Esophagus muscularis mucosa (tissue), 4 donors: Measurements from ENCODE around the gene MYH14.

Experiments used
- EP300 ChIP-seq: sonication (generic); formaldehyde crosslinking; IDR thresholded peaks from one replicate; pipeline ENCODE4 v1.6.1; 2017; ENCODE audit warnings: antibody characterized with exemption
- POLR2A ChIP-seq: fragments of 450-650 bp; IDR thresholded peaks from one replicate; pipeline ENCODE4 v1.6.1; 2017; ENCODE audit warnings: antibody characterized with exemption, moderate library complexity, mild to moderate bottlenecking, low read depth
- POLR2AphosphoS5 ChIP-seq, 2 donors: sonication (generic); formaldehyde crosslinking; IDR thresholded peaks; one replicate each; pipeline ENCODE4 v1.6.1; 2017; ENCODE audit warnings: antibody characterized with exemption in 2 of 2
- TF ChIP-seq, protein P1 (sequence below), 3 experiments: fragments of 200-600 bp in 2 of 3; fragments of 450-650 bp in 1 of 3; sonication (generic) in 2 of 3; IDR thresholded peaks; one replicate each; pipeline ENCODE4 v1.5.1; 2017 to 2019; ENCODE audit warnings: antibody characterized with exemption in 3 of 3, mild to moderate bottlenecking in 2 of 3, moderate library complexity in 1 of 3

DNA sequence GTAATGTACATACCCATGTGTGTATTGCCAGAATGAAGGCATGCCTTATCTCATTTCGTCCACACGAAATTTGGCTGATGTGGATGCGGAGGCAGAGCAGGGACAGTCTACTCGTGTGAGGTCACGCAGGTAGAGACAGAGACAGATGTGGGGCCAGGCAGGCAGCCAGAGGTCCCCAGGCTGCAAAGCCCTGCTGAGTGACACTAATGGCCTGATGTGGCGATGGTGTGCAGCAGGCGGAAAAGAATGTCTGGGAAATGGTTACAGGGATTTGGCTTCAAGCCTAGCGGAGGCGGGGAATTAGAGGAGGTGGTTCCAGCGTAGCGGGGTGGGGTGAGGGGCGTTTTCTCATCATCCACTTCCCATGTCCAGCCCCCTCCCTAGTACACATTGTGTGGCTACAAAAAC lies 36.1 kb upstream of the MYH14 start:
- TF ChIP-seq EP300 (no peak), POLR2A (no peak), POLR2AphosphoS5 (IDR thresholded peaks at IDR 0.05) (no peak)
- TF ChIP-seq, protein P1, sequence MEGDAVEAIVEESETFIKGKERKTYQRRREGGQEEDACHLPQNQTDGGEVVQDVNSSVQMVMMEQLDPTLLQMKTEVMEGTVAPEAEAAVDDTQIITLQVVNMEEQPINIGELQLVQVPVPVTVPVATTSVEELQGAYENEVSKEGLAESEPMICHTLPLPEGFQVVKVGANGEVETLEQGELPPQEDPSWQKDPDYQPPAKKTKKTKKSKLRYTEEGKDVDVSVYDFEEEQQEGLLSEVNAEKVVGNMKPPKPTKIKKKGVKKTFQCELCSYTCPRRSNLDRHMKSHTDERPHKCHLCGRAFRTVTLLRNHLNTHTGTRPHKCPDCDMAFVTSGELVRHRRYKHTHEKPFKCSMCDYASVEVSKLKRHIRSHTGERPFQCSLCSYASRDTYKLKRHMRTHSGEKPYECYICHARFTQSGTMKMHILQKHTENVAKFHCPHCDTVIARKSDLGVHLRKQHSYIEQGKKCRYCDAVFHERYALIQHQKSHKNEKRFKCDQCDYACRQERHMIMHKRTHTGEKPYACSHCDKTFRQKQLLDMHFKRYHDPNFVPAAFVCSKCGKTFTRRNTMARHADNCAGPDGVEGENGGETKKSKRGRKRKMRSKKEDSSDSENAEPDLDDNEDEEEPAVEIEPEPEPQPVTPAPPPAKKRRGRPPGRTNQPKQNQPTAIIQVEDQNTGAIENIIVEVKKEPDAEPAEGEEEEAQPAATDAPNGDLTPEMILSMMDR (IDR thresholded peaks at IDR 0.05) = no peak
